OCI-LY1 (cell line): ENCODE measurements around the gene GSE1.

ENCODE experiments used
- H2AFZ ChIP-seq: fragments of 200-600 bp; sonication (generic), shearing (Covaris generic); 2 replicates; pipeline ENCODE4 v1.6.0; 2014; ENCODE audit warnings: antibody characterized with exemption, mild to moderate bottlenecking, low read length
- H3F3A ChIP-seq: fragments of 200-600 bp; sonication (generic), shearing (Covaris generic); 2 replicates; pipeline ENCODE4 v1.6.0; 2014; ENCODE audit warnings: mild to moderate bottlenecking, antibody characterized with exemption, low read length, moderate library complexity; ENCODE audit not compliant: insufficient read depth
- H3K27ac ChIP-seq: fragments of 200-600 bp; sonication (generic); 2 replicates; pipeline ENCODE4 v1.5.1; 2014; ENCODE audit warnings: low read length, mixed run types, mild to moderate bottlenecking, low read depth; ENCODE audit not compliant: poor library complexity, severe bottlenecking
- H3K27me3 ChIP-seq: fragments of 200-600 bp; sonication (generic); 2 replicates; pipeline ENCODE4 v1.6.0; 2014; ENCODE audit warnings: antibody characterized with exemption, mild to moderate bottlenecking, low read length, moderate library complexity; ENCODE audit not compliant: insufficient read depth
- H3K36me3 ChIP-seq: fragments of 200-600 bp; sonication (generic); 2 replicates; pipeline ENCODE4 v1.6.1; 2014; ENCODE audit warnings: mild to moderate bottlenecking, antibody characterized with exemption, low read length, moderate library complexity, mixed read lengths; ENCODE audit not compliant: insufficient read depth
- H3K4me1 ChIP-seq: fragments of 200-600 bp; sonication (generic); 2 replicates; pipeline ENCODE4 v1.5.1; 2014; ENCODE audit warnings: mild to moderate bottlenecking, low read length, moderate library complexity; ENCODE audit not compliant: insufficient read depth, severe bottlenecking
- H3K4me2 ChIP-seq: fragments of 200-600 bp; sonication (generic), shearing (Covaris generic); 2 replicates; pipeline ENCODE4 v1.6.1; 2014; ENCODE audit warnings: low read length
- H3K4me3 ChIP-seq: fragments of 200-600 bp; sonication (generic); 2 replicates; pipeline ENCODE4 v1.5.1; 2014; ENCODE audit warnings: low read length, low read depth, mild to moderate bottlenecking, mixed read lengths; ENCODE audit not compliant: poor library complexity, severe bottlenecking
- H3K79me2 ChIP-seq: fragments of 200-600 bp; shearing (Covaris generic); 2 replicates; pipeline ENCODE4 v1.6.1; 2016; ENCODE audit warnings: mixed run types, low read length, mixed read lengths; ENCODE audit not compliant: insufficient read depth
- H3K9ac ChIP-seq: fragments of 200-600 bp; sonication (generic), shearing (Covaris generic); 2 replicates; pipeline ENCODE4 v1.6.1; 2014; ENCODE audit warnings: mild to moderate bottlenecking, low read length, mixed read lengths
- H3K9me2 ChIP-seq: fragments of 200-600 bp; sonication (generic), shearing (Covaris generic); 2 replicates; pipeline ENCODE4 v1.6.1; 2014; ENCODE audit warnings: low read depth, mild to moderate bottlenecking, low read length, mixed read lengths
- H3K9me3 ChIP-seq: fragments of 200-600 bp; shearing (Covaris generic); 2 replicates; pipeline ENCODE4 v1.6.1; 2014; ENCODE audit warnings: low read length, mixed read lengths
- H4K20me1 ChIP-seq: fragments of 200-600 bp; sonication (generic), shearing (Covaris generic); 2 replicates; pipeline ENCODE4 v1.6.0; 2016; ENCODE audit warnings: mild to moderate bottlenecking, low read length; ENCODE audit not compliant: insufficient read depth
- EZH2 ChIP-seq: fragments of 200-600 bp; sonication (generic), shearing (Covaris generic); IDR thresholded peaks from 2 replicates; pipeline ENCODE4 v1.8.0; 2017; ENCODE audit warnings: borderline replicate concordance, mixed run types, mild to moderate bottlenecking, antibody characterized with exemption, low read length, moderate library complexity, mixed read lengths
- TF ChIP-seq, protein P1 (sequence below): fragments of 200-600 bp; sonication (generic), shearing (Covaris generic); IDR thresholded peaks from 2 replicates; pipeline ENCODE4 v1.5.1; 2017; ENCODE audit warnings: mild to moderate bottlenecking, antibody characterized with exemption, low read length, moderate library complexity, mixed read lengths

Gene GSE1

DNA sequence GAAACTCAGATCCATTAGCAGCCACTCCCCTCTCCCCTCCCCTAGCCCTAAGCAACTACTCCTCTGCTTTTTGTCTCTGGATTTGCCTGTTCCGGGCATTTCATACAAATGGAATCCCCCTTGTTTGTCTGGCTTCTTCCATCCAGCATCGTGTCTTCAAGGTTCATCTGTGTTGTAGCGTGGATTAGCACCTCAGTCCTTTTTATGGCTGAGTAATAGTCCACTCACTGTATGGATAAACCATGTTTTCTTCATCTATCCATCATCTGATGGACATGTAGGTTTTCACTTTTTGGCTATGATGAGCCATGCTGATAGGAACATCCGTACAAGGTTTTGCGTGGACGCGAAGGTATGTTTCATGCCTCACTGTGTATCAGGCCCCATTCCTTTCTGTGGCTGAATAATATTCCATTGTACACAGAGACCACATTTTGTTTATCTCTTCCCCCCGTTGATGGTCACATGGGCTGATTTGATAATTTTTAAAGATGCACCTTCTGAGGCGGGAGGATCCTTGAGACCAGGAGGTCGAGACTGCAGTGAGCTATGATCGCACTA, 8.9 kb upstream of the GSE1 start:
- H3K9me3 ChIP-seq, result no peaks in the 10 kb centered on the region
- no peak overlapping the region for H3K27ac ChIP-seq
- H3K4me2 ChIP-seq, result no peak overlapping the region
- H3K9ac ChIP-seq, result no peak overlapping the region
- H2AFZ ChIP-seq, result no peak overlapping the region
- H3K36me3 ChIP-seq, result peaks cover 11% of the 10 kb centered on the region; the same call in 1 of the 2 replicates
- no peaks in the 10 kb centered on the region for H4K20me1 ChIP-seq
- no peaks in the 10 kb centered on the region for H3K27me3 ChIP-seq
- peaks cover 43% of the 10 kb centered on the region for H3K4me1 ChIP-seq
- no peaks in the 10 kb centered on the region for H3K9me2 ChIP-seq
- no peak for TF ChIP-seq EZH2
- TF ChIP-seq, protein P1, sequence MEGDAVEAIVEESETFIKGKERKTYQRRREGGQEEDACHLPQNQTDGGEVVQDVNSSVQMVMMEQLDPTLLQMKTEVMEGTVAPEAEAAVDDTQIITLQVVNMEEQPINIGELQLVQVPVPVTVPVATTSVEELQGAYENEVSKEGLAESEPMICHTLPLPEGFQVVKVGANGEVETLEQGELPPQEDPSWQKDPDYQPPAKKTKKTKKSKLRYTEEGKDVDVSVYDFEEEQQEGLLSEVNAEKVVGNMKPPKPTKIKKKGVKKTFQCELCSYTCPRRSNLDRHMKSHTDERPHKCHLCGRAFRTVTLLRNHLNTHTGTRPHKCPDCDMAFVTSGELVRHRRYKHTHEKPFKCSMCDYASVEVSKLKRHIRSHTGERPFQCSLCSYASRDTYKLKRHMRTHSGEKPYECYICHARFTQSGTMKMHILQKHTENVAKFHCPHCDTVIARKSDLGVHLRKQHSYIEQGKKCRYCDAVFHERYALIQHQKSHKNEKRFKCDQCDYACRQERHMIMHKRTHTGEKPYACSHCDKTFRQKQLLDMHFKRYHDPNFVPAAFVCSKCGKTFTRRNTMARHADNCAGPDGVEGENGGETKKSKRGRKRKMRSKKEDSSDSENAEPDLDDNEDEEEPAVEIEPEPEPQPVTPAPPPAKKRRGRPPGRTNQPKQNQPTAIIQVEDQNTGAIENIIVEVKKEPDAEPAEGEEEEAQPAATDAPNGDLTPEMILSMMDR, result no peak
- no peak overlapping the region for H3K4me3 ChIP-seq
- H3F3A ChIP-seq, result no peaks in the 10 kb centered on the region
- no peaks in the 10 kb centered on the region for H3K79me2 ChIP-seq

- peaks cover 11% of the 10 kb centered on the region; the same call in 1 of the 2 replicates for H3K36me3 ChIP-seq
- H3K4me2 ChIP-seq, result no peak overlapping the region
- no peaks in the 10 kb centered on the region for H3K79me2 ChIP-seq
- no peaks in the 10 kb centered on the region for H4K20me1 ChIP-seq
- H3K4me1 ChIP-seq, result peaks cover 53% of the 10 kb centered on the region
- H3K4me3 ChIP-seq, result no peak overlapping the region
- no peak overlapping the region for H3K27ac ChIP-seq
- TF ChIP-seq EZH2, result no peak
- H3K9me3 ChIP-seq, result no peaks in the 10 kb centered on the region
- no peak overlapping the region for H2AFZ ChIP-seq
- no peaks in the 10 kb centered on the region for H3F3A ChIP-seq
- H3K27me3 ChIP-seq, result no peaks in the 10 kb centered on the region
- H3K9ac ChIP-seq, result no peak overlapping the region
- no peaks in the 10 kb centered on the region for H3K9me2 ChIP-seq
These were observed 7.8 kb upstream of the GSE1 start for GRCh38 chr16:85605051-85605911.

DNA sequence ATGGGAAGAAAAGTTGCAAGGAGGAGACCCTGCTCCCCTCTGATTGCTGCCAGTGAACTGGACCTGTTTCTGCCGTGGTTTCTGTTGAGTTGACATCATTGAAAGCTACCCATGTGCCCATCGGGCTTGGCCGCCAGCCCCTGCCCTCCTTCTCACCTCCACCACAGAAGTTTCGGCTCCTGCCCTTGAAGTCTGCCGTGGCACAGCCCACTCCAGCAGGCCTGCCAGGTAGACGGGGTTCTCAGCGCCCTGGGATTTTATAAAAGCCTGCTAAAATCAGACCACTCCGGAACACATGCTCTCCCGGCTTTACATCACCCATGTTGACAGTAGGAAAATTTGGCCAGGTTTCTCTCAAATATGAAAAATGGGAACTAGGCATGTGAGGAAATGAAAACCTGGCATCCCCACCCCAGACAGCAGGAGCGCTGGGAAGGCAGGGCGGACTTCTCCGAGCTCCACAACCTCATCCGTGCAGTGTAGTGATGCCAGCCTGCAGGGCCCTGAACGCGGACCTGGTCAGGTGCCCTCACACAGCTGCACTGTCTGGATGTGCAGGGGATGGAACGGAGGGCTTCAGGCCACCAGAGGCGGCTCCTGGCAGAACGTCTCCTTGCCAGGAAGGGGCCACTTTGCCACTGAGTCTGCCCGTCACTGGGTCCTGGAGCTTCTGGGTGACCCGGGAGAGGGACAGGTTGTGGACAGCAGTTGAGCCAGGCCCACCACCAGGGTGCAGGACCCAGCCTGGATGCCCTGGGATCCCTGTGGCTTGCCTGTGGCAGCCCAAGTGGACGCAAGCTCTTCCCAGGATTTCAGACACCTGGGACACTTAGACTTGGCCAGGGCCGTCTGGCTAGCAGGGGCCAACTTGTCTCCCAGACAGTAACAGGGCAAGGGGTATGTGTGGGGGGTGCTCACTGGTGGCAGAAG, 6.9 kb upstream of the GSE1 start:
- Histone ChIP-seq H3K36me3 (peaks cover 11% of the 10 kb centered on the region; the same call in 1 of the 2 replicates), H3K9me3 (no peaks in the 10 kb centered on the region), H3K27ac (no peak overlapping the region), H2AFZ (no peak overlapping the region), H3K4me1 (peaks cover 61% of the 10 kb centered on the region), H3K4me2 (no peak overlapping the region), H3K9me2 (no peaks in the 10 kb centered on the region), H3K79me2 (no peaks in the 10 kb centered on the region), H3F3A (no peaks in the 10 kb centered on the region), H4K20me1 (no peaks in the 10 kb centered on the region), H3K4me3 (no peak overlapping the region), H3K9ac (no peak overlapping the region), H3K27me3 (no peaks in the 10 kb centered on the region)
- TF ChIP-seq, protein P1, result no peak
- TF ChIP-seq EZH2, result no peak
